Fibroblast of upper back skin (primary cell): ENCODE data around the gene SMIM24.

Source experiments
- DNase-seq: peaks from one replicate; pipeline ENCODE4 v3.0.0-alpha.2; 2013

The SMIM24 gene

GRCh38 chr19:3470500-3471128, 9.7 kb downstream of the SMIM24 start:
- no peak for DNase-seq

DNA sequence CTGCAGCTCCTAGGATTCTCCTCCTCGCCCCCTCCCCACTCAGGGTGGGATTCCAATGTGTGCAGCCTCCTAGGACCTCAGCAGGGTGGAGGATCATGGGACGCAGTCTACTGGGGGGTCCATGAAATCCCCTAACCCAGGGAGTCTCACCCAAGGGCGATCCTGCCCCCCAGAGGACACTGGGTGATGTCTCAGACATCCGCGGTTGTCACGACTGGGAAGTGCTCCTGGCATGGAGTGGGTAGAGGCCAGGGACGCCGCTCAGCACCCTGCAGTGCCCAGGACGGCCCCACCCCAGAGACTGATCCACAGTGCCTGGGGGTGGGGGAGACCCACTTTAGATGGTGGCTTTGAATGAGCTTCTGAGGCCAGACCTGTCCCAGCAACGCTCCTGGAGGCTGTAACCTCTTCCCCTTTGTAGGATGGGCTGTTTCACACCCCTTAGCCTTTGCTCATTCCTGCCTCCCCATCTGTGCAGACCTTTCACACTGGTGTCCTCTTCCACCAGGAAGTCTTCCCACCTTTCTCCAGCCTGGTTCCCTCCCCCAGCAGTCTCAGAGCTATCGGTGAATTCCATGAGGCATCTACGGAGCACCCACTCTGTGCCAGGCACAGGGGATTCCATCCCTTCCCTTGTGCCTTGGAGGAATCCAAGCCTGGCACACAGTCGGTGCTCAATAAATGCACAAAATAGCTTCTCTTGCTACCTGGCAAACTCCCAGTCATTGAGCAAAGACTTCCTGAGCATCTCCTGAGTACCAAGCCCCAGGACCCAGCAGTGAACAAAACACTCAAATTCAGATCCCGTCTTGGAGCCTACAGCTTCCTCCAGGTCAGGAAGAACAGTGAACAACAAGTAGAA, 10.5 kb downstream of the SMIM24 start:
- DNase-seq = no peak

DNA sequence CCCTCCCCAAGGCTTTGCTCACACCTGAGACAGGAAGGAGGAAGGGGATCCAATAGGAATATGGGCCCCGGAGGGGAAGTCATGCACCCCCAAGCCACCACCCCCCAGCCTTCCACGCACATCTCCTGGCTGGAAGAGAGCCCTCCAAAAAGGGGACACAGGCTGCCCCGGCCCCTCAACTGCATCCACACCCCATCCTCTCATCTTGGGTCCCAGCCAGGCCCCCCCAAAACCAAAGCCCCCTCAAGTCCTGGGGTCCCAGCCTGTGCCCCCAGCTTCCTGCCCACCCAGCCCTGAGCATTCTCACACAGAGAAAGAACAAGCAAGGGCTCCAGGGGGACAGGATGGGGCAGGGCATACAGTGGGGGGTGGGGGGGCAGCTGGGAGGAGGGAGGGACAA, 12.1 kb downstream of the SMIM24 start:
- DNase-seq = no peak

GRCh38 chr19:3467437-3468198, 12.7 kb downstream of the SMIM24 start:
- DNase-seq = no peak

DNA sequence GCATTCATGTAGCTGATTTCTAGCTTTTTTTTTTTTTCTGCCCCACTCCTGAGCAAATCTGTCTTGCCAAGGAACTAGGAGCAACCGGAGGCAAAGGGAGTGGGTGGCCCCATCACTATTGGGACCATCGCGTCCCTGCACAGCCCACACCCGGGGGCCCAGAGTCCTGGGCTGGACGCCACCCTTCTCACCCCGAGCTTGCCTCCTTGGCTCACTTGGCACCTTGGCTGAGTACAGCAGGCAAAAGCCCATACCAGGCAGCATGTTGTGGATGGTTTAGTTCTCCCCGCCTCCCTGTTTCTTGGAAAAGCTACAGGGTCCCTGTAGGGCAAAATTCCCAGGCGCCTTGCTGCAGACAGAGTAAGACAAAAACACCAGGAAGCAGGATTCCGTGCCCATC, 13.7 kb downstream of the SMIM24 start:
- no peak for DNase-seq

- no peak for DNase-seq
These were observed 14.8 kb downstream of the SMIM24 start for GRCh38 chr19:3465552-3465951.

DNA sequence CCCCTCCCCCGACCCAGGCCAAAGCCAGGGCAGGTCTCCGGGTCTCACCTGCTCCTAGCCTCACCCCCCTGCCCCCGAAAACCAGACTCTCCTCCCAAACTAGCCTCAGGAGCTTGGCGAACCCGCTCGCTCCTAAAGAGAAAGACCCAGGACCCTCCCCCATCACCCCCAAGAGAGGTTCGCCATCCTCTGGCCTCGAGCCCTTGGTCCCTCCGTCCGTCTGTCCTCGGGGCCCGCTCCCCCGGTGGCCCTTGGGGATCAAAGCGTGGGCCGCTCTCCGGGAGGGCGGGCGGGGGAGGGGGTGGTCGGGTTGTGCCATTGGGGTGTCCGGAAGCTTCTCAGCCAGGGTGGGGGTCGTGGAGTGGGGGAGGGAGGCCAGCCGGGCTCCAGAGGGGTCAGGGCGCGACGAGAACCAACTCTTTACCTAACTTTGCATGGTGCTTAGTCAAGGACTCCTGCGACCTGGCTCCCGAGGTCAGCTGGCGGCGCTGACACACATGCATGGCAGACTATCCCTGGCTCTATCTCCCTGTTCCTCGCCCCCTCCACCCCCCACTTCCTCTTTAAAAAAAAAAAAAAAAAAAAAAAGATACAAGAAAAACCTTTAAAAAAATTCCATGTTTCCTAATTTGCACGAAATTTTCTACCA, 15.6 kb downstream of the SMIM24 start:
- DNase-seq = no peak

GRCh38 chr19:3463714-3464586, 16.4 kb downstream of the SMIM24 start:
- no peak for DNase-seq

DNA sequence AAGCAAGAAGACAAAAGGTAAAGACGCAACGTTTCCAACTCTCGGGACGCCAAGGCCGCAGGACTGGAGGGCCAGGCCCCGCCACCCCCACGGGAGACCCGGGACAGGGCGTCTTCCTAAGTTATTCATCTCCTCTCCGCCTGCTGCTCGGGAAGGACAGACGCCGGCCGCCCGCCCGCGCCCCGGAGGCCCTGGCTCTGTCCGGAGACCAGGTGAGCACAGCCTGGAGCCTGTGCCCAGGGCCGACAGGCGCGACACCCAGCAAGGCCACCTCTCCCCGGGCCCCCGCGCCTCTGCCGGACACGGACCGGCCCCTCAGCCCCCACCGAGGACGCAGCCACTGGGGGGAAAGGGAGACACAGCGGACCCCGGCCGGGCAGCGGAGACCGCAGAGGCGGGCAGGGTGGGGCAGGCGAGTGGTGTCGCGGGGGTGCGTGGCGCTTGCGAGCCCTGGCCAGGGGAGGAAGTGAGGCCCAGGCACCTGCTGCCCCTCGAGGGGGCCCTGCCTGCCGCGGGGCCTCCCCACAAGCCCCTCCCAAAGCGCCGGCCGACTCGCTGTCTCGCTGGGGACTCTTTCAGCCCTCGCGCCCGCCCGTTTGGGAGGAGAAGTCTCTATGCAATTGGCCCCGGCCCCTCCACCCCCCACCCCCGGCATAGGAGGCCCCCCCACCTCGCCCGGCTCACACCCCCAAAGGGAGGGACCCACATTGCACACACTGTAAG, 17.2 kb downstream of the SMIM24 start:
- DNase-seq = no peak

DNA sequence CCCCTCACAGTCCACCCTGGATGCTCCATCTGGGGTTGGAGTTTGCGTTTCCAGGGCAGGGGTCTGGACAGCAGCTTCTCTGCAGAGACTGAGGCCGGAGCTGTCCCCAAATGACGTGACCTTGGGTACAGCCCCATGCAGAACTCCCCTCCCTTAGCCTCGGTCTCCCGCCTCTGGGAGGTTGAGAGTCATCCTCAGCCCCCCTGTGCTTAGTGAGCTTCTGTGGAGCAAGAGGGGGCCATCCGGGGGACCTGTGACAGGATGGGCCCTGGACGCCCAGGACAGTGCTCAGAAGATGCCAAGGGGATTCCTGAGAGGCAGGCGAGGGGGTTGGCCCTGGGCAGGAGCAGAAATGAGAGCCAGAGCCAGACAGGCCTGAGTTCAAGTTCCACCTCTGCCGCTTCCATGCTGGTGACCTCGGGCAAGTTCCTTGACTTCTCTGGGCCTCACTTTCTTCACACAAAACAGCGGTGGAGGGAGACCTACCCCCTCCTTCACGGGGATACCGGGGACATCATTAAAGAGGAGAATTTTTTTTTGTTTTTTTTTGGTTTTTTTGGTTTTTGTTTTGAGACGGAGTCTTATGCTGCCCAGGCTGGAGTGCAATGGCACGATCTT, 20.3 kb downstream of the SMIM24 start:
- no peak for DNase-seq

- peak; percentile 94 for DNase-seq
These were observed 21.0 kb downstream of the SMIM24 start for GRCh38 chr19:3459089-3459881.

DNA sequence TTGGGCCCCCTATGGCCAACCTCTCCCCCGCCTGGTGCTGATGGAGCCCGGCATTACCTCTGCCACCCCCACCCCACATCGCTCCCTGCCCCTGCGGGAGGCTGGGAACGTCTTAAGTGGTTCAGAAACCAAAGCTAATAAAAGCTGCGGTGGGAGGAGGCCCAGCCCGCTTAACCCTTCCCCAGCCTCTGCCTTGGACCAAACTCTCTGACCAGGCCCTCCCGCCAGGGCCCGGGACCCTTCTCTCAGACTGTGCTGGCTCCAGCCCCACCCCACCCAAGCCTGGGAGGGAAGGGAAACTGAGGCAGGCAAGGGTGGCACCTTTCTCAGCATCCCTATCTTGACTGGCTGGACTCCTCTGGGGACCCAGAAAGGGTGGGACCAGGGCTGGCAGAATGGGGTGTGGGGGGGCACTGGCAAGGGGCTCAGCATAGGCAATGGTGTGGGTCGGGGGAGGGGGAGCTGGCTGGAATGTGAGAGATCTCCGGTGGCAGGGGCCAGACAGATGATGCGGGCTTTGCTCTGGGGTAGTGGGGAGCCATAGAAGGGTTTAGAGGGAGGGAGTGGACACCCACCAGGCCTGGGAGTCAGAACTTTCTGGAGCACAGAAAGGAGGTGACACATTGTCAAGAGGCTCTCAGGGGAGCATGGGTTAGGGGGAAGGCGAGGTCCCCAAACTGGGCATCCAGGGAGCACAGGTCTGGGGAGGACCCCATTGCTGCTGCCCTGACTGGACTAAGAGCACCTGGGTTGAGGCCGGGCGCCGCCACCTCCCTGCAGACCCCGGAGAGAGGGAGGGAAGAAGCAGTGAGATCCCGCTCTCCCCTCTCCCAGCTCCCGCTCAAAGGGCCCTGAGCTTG, 21.9 kb downstream of the SMIM24 start:
- DNase-seq = peak; percentile 69

GRCh38 chr19:3457528-3458228, 22.6 kb downstream of the SMIM24 start:
- DNase-seq = peak; percentile 50

GRCh38 chr19:3456925-3457527, 23.3 kb downstream of the SMIM24 start:
- no peak for DNase-seq

DNA sequence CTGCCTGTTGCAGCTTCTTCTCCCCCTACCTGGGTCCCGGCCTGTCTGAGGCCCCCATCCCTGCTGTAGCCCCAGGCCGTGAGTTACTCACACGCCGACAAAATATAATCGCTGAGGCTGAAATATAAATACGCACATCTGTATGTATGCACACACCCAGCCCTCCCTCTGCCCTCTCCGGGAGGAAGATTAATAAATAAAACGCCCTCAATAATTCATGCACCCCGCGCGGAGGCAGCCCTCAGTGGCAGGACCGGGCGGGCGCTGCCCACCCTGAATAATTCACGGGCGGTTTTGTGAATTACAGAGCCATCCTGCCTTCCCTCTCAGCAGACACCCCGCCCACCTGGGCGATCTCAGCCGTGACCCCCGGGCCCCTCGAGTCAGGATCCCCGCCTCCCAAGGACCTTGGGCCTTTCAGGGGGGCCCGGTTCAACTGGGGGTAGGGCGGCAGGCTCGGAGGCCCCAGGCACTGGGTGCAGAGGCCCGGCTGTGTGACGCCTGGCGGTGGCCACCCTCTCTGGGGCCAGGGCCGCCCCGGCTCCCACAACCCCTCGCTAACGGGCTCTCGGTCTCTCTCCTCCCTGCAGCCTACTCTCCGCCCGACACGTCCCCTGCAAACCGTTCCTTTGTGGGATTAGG, 24.2 kb downstream of the SMIM24 start:
- DNase-seq = no peak

GRCh38 chr19:3455393-3455955, 24.9 kb downstream of the SMIM24 start:
- no peak for DNase-seq
